Liver (tissue), 9 donors: ENCODE measurements around the gene TUT4. TPM values are rescaled to one million over a fixed set of nuclear protein-coding genes. Genes with fewer than 3 reads are reported as not detected.

Experiments
- DNase-seq: peaks from one replicate; pipeline ENCODE4 v3.0.0-alpha.2; 2017; ENCODE audit warnings: low spot score
- H3K27ac ChIP-seq, 2 donors: one replicate each; pipeline ENCODE4 v1.7.0; 2013; ENCODE audit warnings: inconsistent platforms in 2 of 2, low read length in 2 of 2, control low read depth in 1 of 2, low read depth in 1 of 2, mild to moderate bottlenecking in 1 of 2
- H3K27me3 ChIP-seq, 4 donors: one replicate each; pipeline versions ENCODE4 v1.6.1 to v1.7.0; 2013; ENCODE audit warnings: low read length in 3 of 4, inconsistent platforms in 1 of 4, mild to moderate bottlenecking in 1 of 4, moderate library complexity in 1 of 4; ENCODE audit not compliant: control insufficient read depth in 4 of 4, insufficient read depth in 4 of 4
- H3K36me3 ChIP-seq, 4 donors: one replicate each; pipeline versions ENCODE4 v1.6.1 to v1.7.0; 2013; ENCODE audit warnings: low read length in 3 of 4, mild to moderate bottlenecking in 3 of 4, low read depth in 1 of 4, moderate library complexity in 1 of 4; ENCODE audit not compliant: control insufficient read depth in 4 of 4, insufficient read depth in 3 of 4
- H3K4me1 ChIP-seq, 4 donors: one replicate each; pipeline versions ENCODE4 v1.6.1 to v1.7.0; 2013; ENCODE audit warnings: low read length in 3 of 4, mild to moderate bottlenecking in 3 of 4, moderate library complexity in 1 of 4; ENCODE audit not compliant: control insufficient read depth in 4 of 4, insufficient read depth in 4 of 4
- H3K4me3 ChIP-seq, 3 donors: one replicate each; pipeline versions ENCODE4 v1.6.1 to v1.7.0; 2013; ENCODE audit warnings: low read length in 3 of 3, control low read depth in 1 of 3, low read depth in 1 of 3, mild to moderate bottlenecking in 1 of 3
- H3K9ac ChIP-seq, 2 donors: one replicate each; pipeline ENCODE4 v1.7.0; 2013; ENCODE audit warnings: low read length in 2 of 2, mild to moderate bottlenecking in 2 of 2, moderate library complexity in 2 of 2, control low read depth in 1 of 2, low read depth in 1 of 2
- H3K9me3 ChIP-seq, 4 donors: one replicate each; pipeline versions ENCODE4 v1.6.1 to v1.7.0; 2013; ENCODE audit warnings: low read length in 3 of 4; ENCODE audit not compliant: control insufficient read depth in 4 of 4
- EGR1 ChIP-seq, 2 donors: IDR thresholded peaks; 2 replicates each; pipeline ENCODE4 v1.6.1; 2016 to 2018; ENCODE audit warnings: antibody characterized with exemption in 2 of 2, low read depth in 2 of 2
- FOXA1 ChIP-seq: IDR thresholded peaks from 2 replicates; pipeline ENCODE4 v1.6.1; 2016; ENCODE audit warnings: antibody characterized with exemption
- FOXA2 ChIP-seq: IDR thresholded peaks from 2 replicates; pipeline ENCODE4 v1.6.1; 2016; ENCODE audit warnings: antibody characterized with exemption
- GABPA ChIP-seq, 2 donors: IDR thresholded peaks in 1 of 2; conservative IDR thresholded peaks in 1 of 2; 2 replicates each; pipeline ENCODE4 v1.6.1; 2016; ENCODE audit warnings: antibody characterized with exemption in 2 of 2, mild to moderate bottlenecking in 1 of 2, moderate library complexity in 1 of 2
- HNF4A ChIP-seq, 2 donors: conservative IDR thresholded peaks; 2 replicates each; pipeline ENCODE4 v1.6.1; 2016; ENCODE audit warnings: antibody characterized with exemption in 2 of 2, mild to moderate bottlenecking in 2 of 2
- HNF4G ChIP-seq: IDR thresholded peaks from 2 replicates; pipeline ENCODE4 v1.6.1; 2016; ENCODE audit warnings: antibody characterized with exemption
- JUND ChIP-seq, 2 donors: IDR thresholded peaks; 2 replicates each; pipeline ENCODE4 v1.6.1; 2016; ENCODE audit warnings: antibody characterized with exemption in 2 of 2
- RAD21 ChIP-seq, 2 donors: IDR thresholded peaks; 2 replicates each; pipeline ENCODE4 v1.6.1; 2016; ENCODE audit warnings: antibody characterized with exemption in 2 of 2, mild to moderate bottlenecking in 2 of 2
- RXRA ChIP-seq, 2 donors: IDR thresholded peaks; 2 replicates each; pipeline ENCODE4 v1.6.1; 2017 to 2018; ENCODE audit warnings: antibody characterized with exemption in 2 of 2, mild to moderate bottlenecking in 1 of 2
- TAF1 ChIP-seq: conservative IDR thresholded peaks from 2 replicates; pipeline ENCODE4 v1.6.1; 2016; ENCODE audit warnings: antibody characterized with exemption, mild to moderate bottlenecking
- YY1 ChIP-seq: IDR thresholded peaks from 2 replicates; pipeline ENCODE4 v1.6.1; 2016; ENCODE audit warnings: antibody characterized with exemption, mild to moderate bottlenecking
- WGBS: extraction: QIAGEN DNeasy Blood & Tissue Kit; methylation state at CpG from one replicate; pipeline ENCODE4 v1.1.7; 2013; 5-methylcytosine and 5-hydroxymethylcytosine counted together
- polyA plus RNA-seq, 2 donors: library from polyadenylated mRNA; stranded (reverse) in 1 of 2; unstranded in 1 of 2; fragments of 200-250 nt in 1 of 2; fragments of >200 nt in 1 of 2; fragmentation: Nextera tagmentation in 1 of 2; extraction: Ambion mirVana in 1 of 2; gene quantifications; one replicate each; pipeline versions ENCODE4 v1.2.1 to v1.2.3, GENCODE V29; 2013 to 2015
- total RNA-seq, 2 donors: library from RNA; depleted of rRNA; stranded (reverse); fragments of >200 nt; gene quantifications; one replicate each; pipeline ENCODE4 v1.2.3, GENCODE V29; 2014
- TF ChIP-seq, protein P1 (sequence below): fragments of 150-350 bp; IDR thresholded peaks from 2 replicates; pipeline ENCODE4 v1.5.1; 2017; ENCODE audit warnings: improper control_type of control experiment, low read depth, low read length; ENCODE audit not compliant: missing input control
- TF ChIP-seq, protein P2 (sequence below): IDR thresholded peaks from 2 replicates; pipeline ENCODE4 v1.6.1; 2016; ENCODE audit warnings: antibody characterized with exemption
- TF ChIP-seq, protein P3 (sequence below): IDR thresholded peaks from 2 replicates; pipeline ENCODE4 v1.6.1; 2016; ENCODE audit warnings: antibody characterized with exemption
- TF ChIP-seq, protein P4 (sequence below): IDR thresholded peaks from 2 replicates; pipeline ENCODE4 v1.6.1; 2016; ENCODE audit warnings: antibody characterized with exemption, mild to moderate bottlenecking
- donor health status: healthy.
- donor health status: healthy.
- donor health status: healthy.
- donor health status: healthy.
- donor health status: healthy.

The TUT4 gene
- total and polyA plus RNA-seq, 4 donors: 12.2 to 28.0 (median 24.0) TPM

DNA sequence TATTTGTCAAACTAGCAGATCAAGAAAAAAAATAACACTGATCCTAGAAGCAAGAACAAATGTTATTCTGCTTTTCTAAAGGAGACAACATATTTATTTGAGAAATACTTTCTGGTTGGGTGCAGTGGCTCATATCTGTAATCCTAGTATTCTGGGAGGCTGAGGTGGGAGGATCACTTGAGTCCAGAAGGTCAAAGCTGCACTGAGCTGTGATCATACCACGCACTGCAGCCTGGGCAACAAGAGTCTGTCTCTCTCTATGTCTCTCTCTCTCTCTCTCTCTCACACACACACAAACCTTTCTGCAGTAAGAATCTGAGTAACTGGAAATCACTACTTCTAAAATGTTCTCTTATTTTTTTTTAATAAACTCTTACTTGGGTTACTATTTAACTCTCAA, 117.2 kb downstream of the TUT4 start (continued):
- TF ChIP-seq, protein P1, sequence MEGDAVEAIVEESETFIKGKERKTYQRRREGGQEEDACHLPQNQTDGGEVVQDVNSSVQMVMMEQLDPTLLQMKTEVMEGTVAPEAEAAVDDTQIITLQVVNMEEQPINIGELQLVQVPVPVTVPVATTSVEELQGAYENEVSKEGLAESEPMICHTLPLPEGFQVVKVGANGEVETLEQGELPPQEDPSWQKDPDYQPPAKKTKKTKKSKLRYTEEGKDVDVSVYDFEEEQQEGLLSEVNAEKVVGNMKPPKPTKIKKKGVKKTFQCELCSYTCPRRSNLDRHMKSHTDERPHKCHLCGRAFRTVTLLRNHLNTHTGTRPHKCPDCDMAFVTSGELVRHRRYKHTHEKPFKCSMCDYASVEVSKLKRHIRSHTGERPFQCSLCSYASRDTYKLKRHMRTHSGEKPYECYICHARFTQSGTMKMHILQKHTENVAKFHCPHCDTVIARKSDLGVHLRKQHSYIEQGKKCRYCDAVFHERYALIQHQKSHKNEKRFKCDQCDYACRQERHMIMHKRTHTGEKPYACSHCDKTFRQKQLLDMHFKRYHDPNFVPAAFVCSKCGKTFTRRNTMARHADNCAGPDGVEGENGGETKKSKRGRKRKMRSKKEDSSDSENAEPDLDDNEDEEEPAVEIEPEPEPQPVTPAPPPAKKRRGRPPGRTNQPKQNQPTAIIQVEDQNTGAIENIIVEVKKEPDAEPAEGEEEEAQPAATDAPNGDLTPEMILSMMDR: no peak
- TF ChIP-seq GABPA (IDR thresholded peaks at IDR 0.05 in 1 of 2, conservative IDR thresholded peaks at IDR 0.05 in 1 of 2): no peak
- TF ChIP-seq RXRA (IDR thresholded peaks at IDR 0.05): no peak
- no peak for TF ChIP-seq TAF1
- TF ChIP-seq, protein P2, sequence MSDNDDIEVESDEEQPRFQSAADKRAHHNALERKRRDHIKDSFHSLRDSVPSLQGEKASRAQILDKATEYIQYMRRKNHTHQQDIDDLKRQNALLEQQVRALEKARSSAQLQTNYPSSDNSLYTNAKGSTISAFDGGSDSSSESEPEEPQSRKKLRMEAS: no peak
- no peak for TF ChIP-seq HNF4G
- no peak for TF ChIP-seq FOXA1
- TF ChIP-seq, protein P3, sequence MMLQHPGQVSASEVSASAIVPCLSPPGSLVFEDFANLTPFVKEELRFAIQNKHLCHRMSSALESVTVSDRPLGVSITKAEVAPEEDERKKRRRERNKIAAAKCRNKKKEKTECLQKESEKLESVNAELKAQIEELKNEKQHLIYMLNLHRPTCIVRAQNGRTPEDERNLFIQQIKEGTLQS: no peak
- TF ChIP-seq JUND (IDR thresholded peaks at IDR 0.05): no peak
- no peak for TF ChIP-seq FOXA2

DNA sequence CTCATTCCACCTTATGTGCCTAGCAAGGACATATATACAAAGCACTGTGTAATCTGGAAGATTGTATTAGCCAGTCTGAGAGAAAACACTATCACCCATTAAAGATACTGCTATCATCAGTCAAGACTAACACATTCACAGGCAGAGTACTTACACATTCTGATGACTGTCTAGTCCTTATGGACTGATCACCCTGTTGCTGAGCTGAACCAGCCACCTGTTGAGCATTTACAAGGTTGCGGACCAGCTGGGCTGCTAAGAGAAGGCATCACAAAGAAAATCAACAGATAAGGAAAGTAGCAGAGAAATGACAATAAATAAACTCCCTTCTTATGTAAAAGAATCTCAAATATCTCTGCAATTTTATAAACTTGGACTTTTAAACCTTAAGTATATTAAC, 117.7 kb downstream of the TUT4 start:
- Histone ChIP-seq H3K9me3 (no peaks in the 10 kb centered on the region), H3K36me3 (peaks cover 7 to 52% (median 37%) of the 10 kb centered on the region in 4 donors), H3K4me3 (no peak overlapping the region), H3K4me1 (no peaks in the 10 kb centered on the region), H3K27me3 (no peaks in the 10 kb centered on the region), H3K9ac (no peak overlapping the region), H3K27ac (no peak overlapping the region)
- WGBS: 97% methylated on average over 1 of the region's 1 CpG
- TF ChIP-seq JUND (IDR thresholded peaks at IDR 0.05) (no peak), GABPA (IDR thresholded peaks at IDR 0.05 in 1 of 2, conservative IDR thresholded peaks at IDR 0.05 in 1 of 2) (no peak), YY1 (no peak), FOXA1 (no peak), RXRA (IDR thresholded peaks at IDR 0.05) (no peak), HNF4A (conservative IDR thresholded peaks at IDR 0.05) (no peak), FOXA2 (no peak), EGR1 (IDR thresholded peaks at IDR 0.05; ENCODE audit: low read depth in 2 of 2) (no peak)
- TF ChIP-seq, protein P4, sequence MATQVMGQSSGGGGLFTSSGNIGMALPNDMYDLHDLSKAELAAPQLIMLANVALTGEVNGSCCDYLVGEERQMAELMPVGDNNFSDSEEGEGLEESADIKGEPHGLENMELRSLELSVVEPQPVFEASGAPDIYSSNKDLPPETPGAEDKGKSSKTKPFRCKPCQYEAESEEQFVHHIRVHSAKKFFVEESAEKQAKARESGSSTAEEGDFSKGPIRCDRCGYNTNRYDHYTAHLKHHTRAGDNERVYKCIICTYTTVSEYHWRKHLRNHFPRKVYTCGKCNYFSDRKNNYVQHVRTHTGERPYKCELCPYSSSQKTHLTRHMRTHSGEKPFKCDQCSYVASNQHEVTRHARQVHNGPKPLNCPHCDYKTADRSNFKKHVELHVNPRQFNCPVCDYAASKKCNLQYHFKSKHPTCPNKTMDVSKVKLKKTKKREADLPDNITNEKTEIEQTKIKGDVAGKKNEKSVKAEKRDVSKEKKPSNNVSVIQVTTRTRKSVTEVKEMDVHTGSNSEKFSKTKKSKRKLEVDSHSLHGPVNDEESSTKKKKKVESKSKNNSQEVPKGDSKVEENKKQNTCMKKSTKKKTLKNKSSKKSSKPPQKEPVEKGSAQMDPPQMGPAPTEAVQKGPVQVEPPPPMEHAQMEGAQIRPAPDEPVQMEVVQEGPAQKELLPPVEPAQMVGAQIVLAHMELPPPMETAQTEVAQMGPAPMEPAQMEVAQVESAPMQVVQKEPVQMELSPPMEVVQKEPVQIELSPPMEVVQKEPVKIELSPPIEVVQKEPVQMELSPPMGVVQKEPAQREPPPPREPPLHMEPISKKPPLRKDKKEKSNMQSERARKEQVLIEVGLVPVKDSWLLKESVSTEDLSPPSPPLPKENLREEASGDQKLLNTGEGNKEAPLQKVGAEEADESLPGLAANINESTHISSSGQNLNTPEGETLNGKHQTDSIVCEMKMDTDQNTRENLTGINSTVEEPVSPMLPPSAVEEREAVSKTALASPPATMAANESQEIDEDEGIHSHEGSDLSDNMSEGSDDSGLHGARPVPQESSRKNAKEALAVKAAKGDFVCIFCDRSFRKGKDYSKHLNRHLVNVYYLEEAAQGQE: no peak
- DNase-seq: no peak

DNA sequence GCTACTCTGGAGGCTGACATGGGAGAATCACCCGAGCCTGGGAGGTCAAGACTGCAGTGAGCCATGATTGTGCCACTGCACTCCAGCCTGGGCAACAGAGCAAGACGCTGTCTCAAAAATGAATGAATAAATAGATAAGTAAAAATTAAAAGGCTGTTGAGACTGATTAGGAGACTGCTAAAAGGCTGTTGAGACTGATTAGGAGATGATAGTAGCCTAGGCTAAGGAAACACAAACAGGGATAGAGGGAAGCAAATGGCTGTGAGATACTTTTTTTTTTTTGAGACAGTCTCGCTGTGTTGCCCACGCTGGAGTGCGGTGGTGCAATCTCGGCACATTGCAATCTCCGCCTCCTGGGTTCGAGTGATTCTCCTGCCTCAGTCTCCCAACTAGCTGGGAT, 120.1 kb downstream of the TUT4 start:
- Histone ChIP-seq H3K9me3 (no peaks in the 10 kb centered on the region), H3K36me3 (peaks cover 10 to 49% (median 32%) of the 10 kb centered on the region in 4 donors), H3K4me3 (no peak overlapping the region), H3K9ac (no peak overlapping the region), H3K4me1 (no peaks in the 10 kb centered on the region), H3K27me3 (no peaks in the 10 kb centered on the region), H3K27ac (no peak overlapping the region)
- 98% methylated on average over 8 of the region's 8 CpGs for WGBS
- TF ChIP-seq FOXA2 (no peak), YY1 (no peak), GABPA (IDR thresholded peaks at IDR 0.05 in 1 of 2, conservative IDR thresholded peaks at IDR 0.05 in 1 of 2) (no peak), EGR1 (IDR thresholded peaks at IDR 0.05; ENCODE audit: low read depth in 2 of 2) (no peak), JUND (IDR thresholded peaks at IDR 0.05) (no peak), RAD21 (IDR thresholded peaks at IDR 0.05) (no peak), HNF4A (conservative IDR thresholded peaks at IDR 0.05) (no peak), FOXA1 (no peak)
- TF ChIP-seq, protein P3: no peak
- TF ChIP-seq, protein P1: no peak
- TF ChIP-seq, protein P4: no peak
- TF ChIP-seq, protein P2: no peak
- no peak for DNase-seq
